Myocyte (in vitro differentiated cells): ENCODE results near the gene WNT9A. TPM values are rescaled to one million over a fixed set of nuclear protein-coding genes. Genes with fewer than 3 reads are reported as not detected.

Source experiments
- DNase-seq: peaks from one replicate; pipeline ENCODE4 v3.0.0-alpha.2; 2012; ENCODE audit warnings: low read depth
- total RNA-seq: library from RNA; depleted of rRNA; stranded (reverse); fragments of >200 nt; gene quantifications from 2 replicates; pipeline ENCODE4 v1.2.3, GENCODE V29; 2014

Gene WNT9A
- total RNA-seq, 1 donor from 2014 or later: 6.5 TPM

- peak; percentile 84 for DNase-seq
These were observed 5.6 kb downstream of the WNT9A start for GRCh38 chr1:227942021-227942715.

DNA sequence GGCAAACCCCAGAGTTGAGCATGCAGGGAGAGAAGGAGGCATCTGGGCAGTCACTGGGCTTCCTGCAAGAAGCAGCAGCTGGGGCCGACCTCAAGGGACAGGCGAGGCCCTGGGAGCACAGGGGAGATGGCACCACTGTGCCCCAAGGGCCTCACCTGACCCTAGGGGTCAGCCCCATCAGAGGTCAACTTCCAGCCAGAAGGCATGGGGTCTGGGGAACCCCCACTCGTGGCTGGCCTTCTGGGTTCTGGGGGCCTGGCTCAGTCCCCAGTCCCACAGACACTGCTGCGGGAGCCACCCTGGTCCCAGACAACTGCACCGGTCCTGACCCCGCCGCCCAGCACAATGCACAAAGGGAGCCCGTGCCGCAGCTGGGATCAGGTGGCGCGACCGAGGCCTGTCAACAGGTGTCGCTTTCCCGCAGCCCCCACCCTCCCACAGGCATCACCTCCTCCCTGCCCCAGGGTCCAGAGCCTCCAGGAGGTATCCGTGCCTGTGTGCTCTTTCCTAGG lies 6.2 kb downstream of the WNT9A start:
- peak; percentile 51 for DNase-seq

- DNase-seq: no peak
These were observed 6.9 kb downstream of the WNT9A start for GRCh38 chr1:227940791-227941241.

DNA sequence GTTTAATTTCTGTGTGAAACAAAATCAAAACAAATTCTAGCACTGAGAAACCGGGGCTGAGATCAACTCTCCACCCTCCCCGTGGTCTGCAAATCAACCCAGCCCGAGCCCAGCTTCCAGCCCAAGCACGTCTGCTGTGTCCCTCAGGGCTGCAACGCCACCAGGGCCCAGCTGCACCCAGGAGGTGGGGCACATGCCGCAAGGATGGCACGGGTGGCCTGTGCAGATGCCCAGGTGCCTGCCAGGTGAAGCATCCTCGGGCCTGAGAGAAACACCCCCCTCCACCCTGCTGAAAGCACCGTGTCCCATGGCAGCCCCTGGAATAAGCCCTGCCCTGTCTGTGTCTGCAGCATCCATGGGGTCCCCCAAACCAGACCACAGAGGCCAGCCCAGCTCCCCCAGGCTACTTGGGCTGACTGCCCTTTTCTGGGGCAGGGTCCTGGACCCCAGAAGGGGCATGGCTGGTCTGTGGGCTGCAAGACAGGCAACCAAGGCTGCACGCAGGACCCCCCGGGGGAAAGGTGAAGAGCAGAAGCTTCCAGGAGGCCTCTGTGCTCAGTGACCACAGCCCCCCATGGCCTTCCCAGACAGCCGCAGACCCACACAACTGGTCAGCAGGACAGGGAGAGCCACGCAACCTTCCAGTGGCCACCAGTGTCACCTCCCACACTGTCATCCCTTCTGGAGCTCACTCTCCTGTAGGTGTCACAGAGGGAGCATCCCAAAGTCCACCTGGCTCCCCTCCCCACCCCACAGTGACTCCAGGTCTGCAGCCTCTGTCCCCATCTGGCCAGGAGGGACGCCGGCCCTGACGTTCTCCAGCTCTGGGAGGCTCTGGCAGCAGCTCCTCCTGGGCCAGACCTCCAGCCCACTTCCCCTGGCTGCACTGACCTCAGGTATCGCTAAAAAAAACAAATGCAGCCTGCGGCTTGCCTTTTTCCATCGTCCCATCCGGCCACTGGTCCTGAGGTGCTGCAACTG lies 7.7 kb downstream of the WNT9A start:
- no peak for DNase-seq

- no peak for DNase-seq
These were observed 8.6 kb downstream of the WNT9A start for GRCh38 chr1:227938911-227939790.

DNA sequence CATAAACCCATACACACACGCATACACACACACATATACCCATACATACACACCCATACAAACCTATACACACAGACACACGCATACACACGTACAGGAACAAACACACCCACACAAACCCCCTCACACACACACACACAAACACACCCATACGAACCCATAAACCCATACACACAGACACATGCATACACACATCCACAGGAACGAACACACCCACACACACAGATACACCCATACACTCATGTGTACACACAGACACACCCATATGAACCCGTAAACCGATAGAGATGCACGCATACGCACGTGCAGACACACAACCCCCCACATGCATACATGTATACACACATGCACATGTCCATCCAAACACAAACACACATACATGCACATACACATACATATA lies 9.5 kb downstream of the WNT9A start:
- DNase-seq: no peak

DNA sequence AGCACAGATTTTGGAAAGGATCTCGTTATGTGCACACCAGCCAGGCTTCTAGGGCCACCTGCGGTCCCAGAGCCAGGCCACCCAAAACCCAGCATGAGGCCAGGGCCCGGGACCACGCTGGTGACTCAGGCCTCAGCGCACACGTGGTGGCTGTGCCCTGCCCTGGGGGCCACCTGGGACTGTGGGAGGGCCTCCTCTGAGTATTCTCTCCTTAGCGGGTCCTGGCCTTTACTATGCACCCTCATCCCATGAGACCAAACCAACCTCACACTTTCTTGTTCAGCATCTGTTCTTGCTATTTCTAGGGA lies 9.9 kb downstream of the WNT9A start:
- DNase-seq: no peak

DNA sequence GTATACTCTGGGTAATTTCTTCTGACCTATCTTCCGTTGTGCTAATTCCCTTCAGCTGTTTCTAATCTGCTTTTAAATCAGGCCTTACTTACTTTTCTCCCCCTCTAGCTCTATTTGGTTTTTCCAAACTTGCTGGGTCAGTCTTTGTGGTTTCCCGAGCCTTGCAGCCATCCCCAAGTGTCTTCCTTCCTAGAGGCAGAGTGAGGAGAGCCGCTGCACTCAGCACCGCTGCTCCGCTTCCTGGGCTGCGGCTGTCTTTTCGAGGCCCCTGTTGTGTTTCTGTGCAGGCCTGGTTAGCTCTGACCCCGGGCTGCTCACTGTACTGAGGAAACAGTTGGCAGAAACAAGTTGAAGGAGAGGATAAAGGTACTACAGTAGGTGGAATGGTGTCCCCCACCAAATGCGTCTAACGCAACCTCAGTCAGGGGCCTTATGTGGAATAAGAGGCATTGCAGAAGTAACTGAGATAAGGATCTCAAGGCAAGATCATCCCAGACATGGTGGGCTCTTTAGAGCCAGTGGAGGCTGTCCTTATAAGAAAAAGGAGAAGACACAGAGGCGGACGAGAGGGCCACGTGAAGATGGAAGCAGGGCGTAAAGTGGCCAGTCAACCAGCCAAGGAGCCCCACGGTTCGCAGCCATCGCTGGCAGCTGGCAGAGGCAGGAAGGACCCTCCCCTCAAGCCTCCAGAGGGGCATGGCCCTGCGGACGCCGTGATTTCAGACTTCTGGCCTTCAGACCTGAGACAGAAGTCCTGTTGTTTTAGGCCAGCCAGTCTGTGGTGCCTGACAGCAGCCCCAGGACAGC lies 10.5 kb downstream of the WNT9A start:
- DNase-seq: no peak

GRCh38 chr1:227935826-227936225 lies 11.9 kb downstream of the WNT9A start:
- DNase-seq: no peak

DNA sequence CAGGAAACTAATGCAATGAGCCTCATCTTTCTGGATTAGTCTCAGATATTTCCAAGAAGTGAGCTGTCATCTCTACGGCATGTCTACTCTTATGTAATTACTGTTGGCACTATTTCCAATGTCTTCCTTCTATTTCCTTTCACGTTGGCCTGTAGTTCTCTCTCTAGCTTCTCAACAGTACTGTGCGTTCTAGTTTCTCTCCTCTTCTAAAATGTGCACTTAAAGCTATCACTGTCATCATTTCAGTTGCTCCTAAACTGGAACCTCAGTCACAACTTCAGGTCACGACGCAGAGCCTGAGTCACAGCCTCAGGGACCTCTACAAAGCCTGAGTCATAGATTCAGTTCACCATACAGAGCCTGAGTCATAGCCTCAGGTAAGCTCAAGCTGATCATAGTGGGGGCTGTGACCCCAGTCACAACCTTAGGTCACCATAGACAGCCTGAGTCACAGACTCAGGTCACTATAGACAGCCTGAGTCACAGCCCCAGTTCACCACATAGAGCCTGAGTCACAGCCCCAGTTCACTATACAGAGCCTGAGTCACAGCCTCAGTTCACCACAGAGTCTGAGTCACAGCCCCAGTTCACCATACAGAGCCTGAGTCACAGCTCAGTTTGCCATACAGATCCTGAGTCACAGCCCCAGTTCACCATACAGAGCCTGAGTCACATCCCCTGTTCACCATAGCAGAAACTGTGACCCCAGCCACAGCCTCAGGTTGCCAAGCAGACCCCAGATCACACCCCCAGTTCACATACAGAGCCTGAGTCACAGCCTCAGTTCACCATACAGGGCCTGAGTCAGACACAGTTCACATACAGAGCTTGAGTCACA lies 13.0 kb downstream of the WNT9A start:
- peak; percentile 58 for DNase-seq

- no peak for DNase-seq
These were observed 17.8 kb downstream of the WNT9A start for GRCh38 chr1:227929751-227930472.

DNA sequence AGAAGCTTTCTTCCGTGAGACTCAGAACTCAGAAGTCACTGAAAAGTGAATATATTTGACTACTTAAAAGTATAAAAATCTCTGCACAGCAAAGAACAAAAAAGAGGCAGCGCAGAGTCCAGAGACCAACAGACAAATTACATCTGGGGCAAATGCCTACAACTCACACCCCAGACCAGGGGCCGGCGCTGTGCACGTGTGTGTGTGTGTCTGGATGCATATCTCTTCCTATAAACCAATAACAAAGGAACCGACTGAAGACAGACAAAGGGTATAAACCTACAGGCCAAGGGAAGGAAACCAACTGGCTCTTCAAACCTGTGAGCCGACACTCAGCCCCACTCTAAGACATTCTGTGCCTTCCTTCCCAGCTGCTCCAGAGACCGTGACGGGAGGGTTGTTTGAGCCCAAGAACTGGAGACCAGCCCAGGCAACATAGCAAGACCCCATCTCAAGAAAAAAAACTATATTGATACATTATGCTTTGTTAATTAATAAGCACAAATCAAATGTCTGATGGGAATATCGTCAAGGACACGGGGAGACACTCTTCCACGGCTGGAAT lies 18.8 kb downstream of the WNT9A start:
- no peak for DNase-seq

- DNase-seq: no peak
These were observed 19.6 kb downstream of the WNT9A start for GRCh38 chr1:227927971-227928741.

GRCh38 chr1:227926896-227927885 lies 20.5 kb downstream of the WNT9A start:
- DNase-seq: no peak

- no peak for DNase-seq
These were observed 21.4 kb downstream of the WNT9A start for GRCh38 chr1:227926216-227926791.

DNA sequence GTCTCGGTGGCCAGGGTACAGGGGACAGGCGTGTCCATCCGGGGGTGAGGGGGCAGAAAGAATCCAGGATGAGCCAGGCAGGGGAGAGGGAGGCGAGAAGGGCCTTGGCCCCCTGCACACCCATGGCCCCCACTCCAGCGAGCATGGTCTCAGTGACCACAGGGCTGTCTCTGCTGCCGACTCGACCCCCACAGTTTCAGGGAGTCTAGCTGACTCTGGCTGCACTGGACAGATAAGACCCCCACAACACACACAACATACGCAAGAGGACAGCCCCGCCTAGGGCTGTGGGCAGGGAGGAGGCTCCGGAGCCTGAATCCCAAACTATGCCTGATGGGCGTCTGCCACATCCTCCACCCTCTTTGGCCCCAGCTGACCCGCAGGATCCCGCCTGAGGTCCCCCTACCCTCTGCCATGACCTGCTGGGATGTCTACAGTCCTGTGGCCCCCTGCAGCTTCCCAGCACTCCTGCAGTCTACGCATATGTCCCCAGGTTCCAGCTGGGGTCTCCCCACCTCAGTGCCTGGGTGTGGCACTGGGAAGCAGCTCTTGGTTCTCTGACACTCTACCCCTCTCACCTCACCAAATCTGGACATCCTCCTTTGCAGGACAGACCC lies 22.0 kb downstream of the WNT9A start:
- no peak for DNase-seq
